ENCODE results near the gene KCNG1.

The KCNG1 gene

GRCh38 chr20:50995506-50995905 lies 27.4 kb downstream of the KCNG1 start:
- Histone ChIP-seq H3K36me3 (ENCODE audit: control insufficient read depth, insufficient read depth, low read length) (no peaks in the 10 kb centered on the region), H3K4me3 (replicated peaks; ENCODE audit: low read depth, low read length) (no peak overlapping the region), H3K27me3 (replicated peaks; ENCODE audit: control insufficient read depth, insufficient read depth, low read length) (peaks cover 2% of the 10 kb centered on the region)
- no peak for TF ChIP-seq CTCF (IDR thresholded peaks at IDR 0.05; ENCODE audit: insufficient read depth, low read length, poor library complexity, severe bottlenecking)
- no peak for DNase-seq (ENCODE audit: extremely low read depth, insufficient read length)

DNA sequence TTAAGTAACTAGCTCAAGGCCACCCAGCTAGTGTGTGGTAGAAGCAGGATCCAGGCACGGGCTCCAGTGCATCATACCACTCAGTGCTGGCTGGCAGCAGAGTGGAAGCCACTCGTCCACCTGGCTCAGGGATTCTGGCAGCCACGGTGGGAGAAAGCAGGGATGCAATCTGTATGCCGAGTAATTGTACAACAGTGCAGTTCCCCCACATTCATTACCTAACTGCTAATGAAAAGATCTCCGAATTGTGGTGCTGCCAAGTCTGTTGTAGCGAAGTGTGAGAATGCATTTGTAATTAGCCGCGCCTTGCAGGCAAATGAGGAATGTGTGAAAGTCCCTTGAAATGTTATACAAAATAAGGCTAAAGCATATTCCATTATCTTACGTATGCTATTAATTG lies 29.0 kb downstream of the KCNG1 start:
- no peak overlapping the region for H3K4me3 ChIP-seq (replicated peaks; ENCODE audit: low read depth, low read length)
- H3K36me3 ChIP-seq (ENCODE audit: control insufficient read depth, insufficient read depth, low read length): no peaks in the 10 kb centered on the region
- no peak for DNase-seq (ENCODE audit: extremely low read depth, insufficient read length)
- no peaks in the 10 kb centered on the region; the same call in none of the 2 replicates for H3K27me3 ChIP-seq (replicated peaks; ENCODE audit: control insufficient read depth, insufficient read depth, low read length)
- TF ChIP-seq CTCF (IDR thresholded peaks at IDR 0.05; ENCODE audit: insufficient read depth, low read length, poor library complexity, severe bottlenecking): no peak

- no peak overlapping the region for H3K4me3 ChIP-seq (replicated peaks; ENCODE audit: low read depth, low read length)
- H3K36me3 ChIP-seq (ENCODE audit: control insufficient read depth, insufficient read depth, low read length): no peaks in the 10 kb centered on the region
- no peaks in the 10 kb centered on the region; the same call in none of the 2 replicates for H3K27me3 ChIP-seq (replicated peaks; ENCODE audit: control insufficient read depth, insufficient read depth, low read length)
- no peak for DNase-seq (ENCODE audit: extremely low read depth, insufficient read length)
- TF ChIP-seq CTCF (IDR thresholded peaks at IDR 0.05; ENCODE audit: insufficient read depth, low read length, poor library complexity, severe bottlenecking): peak; percentile 44
Observed at GRCh38 chr20:50992733-50993457, 30.0 kb downstream of the KCNG1 start.

GRCh38 chr20:50992336-50992732 lies 30.6 kb downstream of the KCNG1 start:
- Histone ChIP-seq H3K27me3 (replicated peaks; ENCODE audit: control insufficient read depth, insufficient read depth, low read length) (no peaks in the 10 kb centered on the region; the same call in none of the 2 replicates), H3K36me3 (ENCODE audit: control insufficient read depth, insufficient read depth, low read length) (no peaks in the 10 kb centered on the region), H3K4me3 (replicated peaks; ENCODE audit: low read depth, low read length) (no peak overlapping the region)
- no peak for DNase-seq (ENCODE audit: extremely low read depth, insufficient read length)
- no peak for TF ChIP-seq CTCF (IDR thresholded peaks at IDR 0.05; ENCODE audit: insufficient read depth, low read length, poor library complexity, severe bottlenecking)

GRCh38 chr20:50991076-50991475 lies 31.8 kb downstream of the KCNG1 start:
- DNase-seq (ENCODE audit: extremely low read depth, insufficient read length): no peak
- no peaks in the 10 kb centered on the region; the same call in 1 of the 2 replicates for H3K27me3 ChIP-seq (replicated peaks; ENCODE audit: control insufficient read depth, insufficient read depth, low read length)
- no peaks in the 10 kb centered on the region for H3K36me3 ChIP-seq (ENCODE audit: control insufficient read depth, insufficient read depth, low read length)
- no peak overlapping the region for H3K4me3 ChIP-seq (replicated peaks; ENCODE audit: low read depth, low read length)
- no peak for TF ChIP-seq CTCF (IDR thresholded peaks at IDR 0.05; ENCODE audit: insufficient read depth, low read length, poor library complexity, severe bottlenecking)

Data from GM06990 (cell line).